ENCODE measurements around the gene FCHSD1.

DNA sequence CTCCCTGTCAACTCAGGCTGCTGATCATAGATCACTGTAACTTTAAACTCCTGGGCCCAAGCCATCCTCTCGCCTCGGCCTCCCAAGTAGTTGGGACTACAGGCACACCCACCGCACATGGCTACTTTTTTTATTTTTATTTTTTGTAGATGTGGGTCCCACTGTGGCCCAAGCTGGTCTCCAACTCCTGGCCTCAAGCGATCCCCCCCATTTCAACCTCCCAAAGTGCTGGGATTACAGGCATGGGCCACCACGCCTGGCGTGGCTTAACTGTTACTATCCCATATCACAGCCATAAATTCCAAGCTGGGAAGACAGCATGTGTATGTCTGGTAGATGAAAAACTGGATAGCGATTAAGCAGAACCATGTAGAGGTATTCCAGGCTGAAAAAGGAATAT lies 15.6 kb downstream of the FCHSD1 start:
- TF ChIP-seq CTCF (IDR thresholded peaks at IDR 0.05) (no peak), POLR2A (IDR thresholded peaks at IDR 0.05) (no peak)
